IMR-90 (cell line): ENCODE results near the gene TIMP1. TPM values are rescaled to one million over a fixed set of nuclear protein-coding genes. Genes with fewer than 3 reads are reported as not detected.

Experiments
- ATAC-seq: fragments of 200-7000 bp; cut with Tn5 transposase; 2 replicates; pipeline ENCODE4 v1.9.1; 2020; ENCODE audit warnings: low read depth, mild to moderate bottlenecking, moderate library complexity
- BruUV-seq: library from RNA; stranded (reverse); fragments of 400-500 nt; replicated peaks from 2 replicates; lab custom pipeline; 2021; lab: Mats Ljungman, UMichigan
- CTCF ChIA-PET: fragments of 300-600 bp; formaldehyde crosslinking; extraction: SDS; loops from one replicate; lab custom pipeline; 2021; ENCODE audit warnings: antibody characterized with exemption; lab: Yijun Ruan, JAX
- POLR2A ChIA-PET: fragments of 300-600 bp; sonication (Branson Sonifier 250); formaldehyde crosslinking; loops from one replicate; lab custom pipeline; 2022; ENCODE audit warnings: antibody characterized with exemption; ENCODE audit not compliant: unreplicated experiment; lab: Charles Lee
- DNase-seq: peaks from one replicate; pipeline ENCODE4 v3.0.0; 2013
- H2AFZ ChIP-seq: replicated peaks from 2 replicates; pipeline ENCODE3; 2013; ENCODE audit warnings: low read length, mild to moderate bottlenecking; ENCODE audit not compliant: poor library complexity
- H2AK5ac ChIP-seq: 2 replicates; pipeline ENCODE4 v1.6.1; 2013; ENCODE audit warnings: low read depth, low read length, inconsistent platforms
- H2AK9ac ChIP-seq: replicated peaks from 2 replicates; pipeline ENCODE3; 2013; ENCODE audit warnings: mild to moderate bottlenecking, low read depth, low read length, moderate library complexity; ENCODE audit not compliant: poor library complexity
- H2BK120ac ChIP-seq: 2 replicates; pipeline ENCODE4 v1.6.1; 2013; ENCODE audit warnings: low read depth, low read length, inconsistent platforms
- H2BK15ac ChIP-seq: 3 replicates; pipeline ENCODE4 v1.6.1; 2013; ENCODE audit warnings: low read depth, low read length, inconsistent platforms
- H2BK20ac ChIP-seq: 2 replicates; pipeline ENCODE4 v1.6.1; 2013; ENCODE audit warnings: low read depth, mild to moderate bottlenecking, inconsistent platforms, low read length, moderate library complexity
- H2BK5ac ChIP-seq: 2 replicates; pipeline ENCODE4 v1.6.1; 2013; ENCODE audit warnings: mild to moderate bottlenecking, low read depth, low read length, inconsistent platforms; ENCODE audit not compliant: poor library complexity, severe bottlenecking
- H3K14ac ChIP-seq: replicated peaks from 2 replicates; pipeline ENCODE4 v1.6.1; 2013; ENCODE audit warnings: low read depth, low read length, inconsistent platforms
- H3K18ac ChIP-seq: 2 replicates; pipeline ENCODE4 v1.6.1; 2013; ENCODE audit warnings: low read depth, low read length, control low read depth
- H3K23ac ChIP-seq: 2 replicates; pipeline ENCODE4 v1.6.1; 2013; ENCODE audit warnings: low read depth, low read length, inconsistent platforms
- H3K27ac ChIP-seq: 2 replicates; pipeline ENCODE4 v1.5.1; 2013; ENCODE audit warnings: mild to moderate bottlenecking, control low read depth, low read length; ENCODE audit not compliant: insufficient read depth
- H3K27me3 ChIP-seq: 2 replicates; pipeline ENCODE4 v1.6.1; 2013; ENCODE audit warnings: low read length; ENCODE audit not compliant: control insufficient read depth, insufficient read depth
- H3K36me3 ChIP-seq: 2 replicates; pipeline ENCODE4 v1.6.1; 2013; ENCODE audit warnings: low read length, mixed read lengths; ENCODE audit not compliant: control insufficient read depth, insufficient read depth
- H3K4ac ChIP-seq: 2 replicates; pipeline ENCODE4 v1.6.1; 2013; ENCODE audit warnings: low read depth, low read length, inconsistent platforms
- H3K4me1 ChIP-seq: 2 replicates; pipeline ENCODE4 v1.6.1; 2013; ENCODE audit warnings: low read length, mixed read lengths; ENCODE audit not compliant: control insufficient read depth, insufficient read depth
- H3K4me2 ChIP-seq: 2 replicates; pipeline ENCODE4 v1.6.1; 2013; ENCODE audit warnings: low read depth, mild to moderate bottlenecking, control low read depth, low read length, moderate library complexity
- H3K4me3 ChIP-seq: 2 replicates; pipeline ENCODE4 v1.5.1; 2013; ENCODE audit warnings: low read depth, mild to moderate bottlenecking, control low read depth, low read length, moderate library complexity; ENCODE audit not compliant: insufficient read depth
- H3K56ac ChIP-seq: 2 replicates; pipeline ENCODE4 v1.6.1; 2013; ENCODE audit warnings: low read length, inconsistent platforms; ENCODE audit not compliant: insufficient read depth; ENCODE audit errors: extremely low read depth
- H3K79me1 ChIP-seq, 2 experiments: 2 replicates each; pipeline ENCODE4 v1.6.1; 2013; ENCODE audit warnings: low read length in 2 of 2, inconsistent platforms in 1 of 2, low read depth in 1 of 2
- H3K9ac ChIP-seq: 2 replicates; pipeline ENCODE4 v1.6.1; 2013; ENCODE audit warnings: low read depth, low read length, control low read depth
- H3K9me1 ChIP-seq: 2 replicates; pipeline ENCODE4 v1.6.1; 2013; ENCODE audit warnings: low read length, inconsistent platforms; ENCODE audit not compliant: insufficient read depth
- H3K9me3 ChIP-seq: 2 replicates; pipeline ENCODE4 v1.6.1; 2013; ENCODE audit warnings: low read length; ENCODE audit not compliant: control insufficient read depth, insufficient read depth
- H4K20me1 ChIP-seq: 2 replicates; pipeline ENCODE4 v1.6.1; 2013; ENCODE audit warnings: low read length, inconsistent platforms; ENCODE audit not compliant: insufficient read depth
- H4K5ac ChIP-seq: 2 replicates; pipeline ENCODE4 v1.6.1; 2013; ENCODE audit warnings: mild to moderate bottlenecking, low read depth, low read length, control low read depth
- H4K8ac ChIP-seq, 2 experiments: 2 replicates each; pipeline ENCODE4 v1.6.1; 2013; ENCODE audit warnings: low read depth in 2 of 2, low read length in 2 of 2, control low read depth in 1 of 2, inconsistent platforms in 1 of 2
- H4K91ac ChIP-seq: 2 replicates; pipeline ENCODE4 v1.6.1; 2013; ENCODE audit warnings: low read depth, low read length, inconsistent platforms; ENCODE audit not compliant: insufficient read depth
- BHLHE40 ChIP-seq: fragments of 150-350 bp; IDR thresholded peaks from 2 replicates; pipeline ENCODE4 v1.6.1; 2016; ENCODE audit warnings: mild to moderate bottlenecking, low read depth, low read length
- CEBPB ChIP-seq: IDR thresholded peaks from 2 replicates; pipeline ENCODE4 v1.6.1; 2012; ENCODE audit warnings: low read depth, low read length, improper control_type of control experiment
- CHD1 ChIP-seq: IDR thresholded peaks from 2 replicates; pipeline ENCODE4 v1.6.1; 2012; ENCODE audit warnings: low read depth, low read length, improper control_type of control experiment
- FOS ChIP-seq: fragments of 150-350 bp; IDR thresholded peaks from 2 replicates; pipeline ENCODE4 v1.6.1; 2016; ENCODE audit warnings: low read depth, low read length
- MAFK ChIP-seq: IDR thresholded peaks from 2 replicates; pipeline ENCODE4 v1.6.1; 2012; ENCODE audit warnings: low read depth, low read length, improper control_type of control experiment
- MAZ ChIP-seq: IDR thresholded peaks from 2 replicates; pipeline ENCODE4 v1.6.1; 2012; ENCODE audit warnings: low read depth, mild to moderate bottlenecking, low read length, improper control_type of control experiment, moderate library complexity, borderline replicate concordance
- MXI1 ChIP-seq: IDR thresholded peaks from 2 replicates; pipeline ENCODE4 v1.6.1; 2012; ENCODE audit warnings: low read depth, mild to moderate bottlenecking, low read length, moderate library complexity, borderline replicate concordance
- NFE2L2 ChIP-seq: fragments of 150-350 bp; IDR thresholded peaks from 2 replicates; pipeline ENCODE4 v1.6.1; 2016; ENCODE audit warnings: low read depth, mild to moderate bottlenecking, low read length
- POLR2A ChIP-seq: IDR thresholded peaks from 2 replicates; pipeline ENCODE4 v1.6.1; 2012; ENCODE audit warnings: mild to moderate bottlenecking, low read depth, low read length
- RAD21 ChIP-seq: IDR thresholded peaks from 2 replicates; pipeline ENCODE4 v1.6.1; 2012; ENCODE audit warnings: low read length, improper control_type of control experiment
- RCOR1 ChIP-seq: IDR thresholded peaks from 2 replicates; pipeline ENCODE4 v1.6.1; 2012; ENCODE audit warnings: mild to moderate bottlenecking, low read length, improper control_type of control experiment; ENCODE audit not compliant: insufficient replicate concordance
- RFX5 ChIP-seq: IDR thresholded peaks from 2 replicates; pipeline ENCODE4 v1.8.0; 2012; ENCODE audit warnings: low read depth, mild to moderate bottlenecking, low read length, moderate library complexity
- SMC3 ChIP-seq: fragments of 150-350 bp; IDR thresholded peaks from 2 replicates; pipeline ENCODE4 v1.6.1; 2016; ENCODE audit warnings: low read depth, mild to moderate bottlenecking, antibody characterized with exemption, low read length, moderate library complexity
- WGBS, 2 experiments: methylation state at CpG; one replicate each; pipeline versions ENCODE4 v1.1.5 to v1.1.7; 2013; ENCODE audit warnings: missing lambda C conversion rate in 2 of 2; ENCODE audit not compliant: insufficient read length in 1 of 2; ENCODE audit errors: extremely low coverage in 2 of 2; 5-methylcytosine and 5-hydroxymethylcytosine counted together
- dilution Hi-C: fragments of 300-500 bp; cut with HindIII; formaldehyde crosslinking; loops from one replicate; pipeline ENCODE4 v1.14.3; 2018; ENCODE audit warnings: low sequenced_read_pairs; ENCODE audit not compliant: unreplicated experiment
- in situ Hi-C: fragments of 300-500 bp; cut with MboI; formaldehyde crosslinking; loops from 3 replicates; pipeline ENCODE4 v1.14.3; 2019; ENCODE audit warnings: low sequenced_read_pairs, inconsistent platforms, mixed read lengths
- intact Hi-C: fragments of 100-400 bp; cut with micrococcal nuclease; formaldehyde crosslinking; loops from 2 replicates; pipeline ENCODE4 v1.10.0; 2022
- polyA plus RNA-seq, 3 experiments: library from polyadenylated mRNA; depleted of rRNA; stranded (reverse); fragments of >200 nt; gene quantifications; 2 replicates each; pipeline ENCODE4 v1.2.3, GENCODE V29; 2012; ENCODE audit warnings: low replicate concordance in 1 of 3
- total RNA-seq: library from RNA; depleted of rRNA; stranded (reverse); fragments of >200 nt; gene quantifications from 2 replicates; pipeline ENCODE4 v1.2.3, GENCODE V29; 2012
- TF ChIP-seq, protein P1 (sequence below): fragments of 150-350 bp; IDR thresholded peaks from 2 replicates; pipeline ENCODE4 v1.6.1; 2016; ENCODE audit warnings: low read depth, mild to moderate bottlenecking, low read length, moderate library complexity, borderline replicate concordance
- TF ChIP-seq, protein P2 (sequence below): conservative IDR thresholded peaks from 2 replicates; pipeline ENCODE4 v1.5.1; 2012; ENCODE audit warnings: mild to moderate bottlenecking, low read depth, low read length, improper control_type of control experiment
- TF ChIP-seq, protein P3 (sequence below): fragments of 150-350 bp; IDR thresholded peaks from 2 replicates; pipeline ENCODE4 v1.6.1; 2017; ENCODE audit warnings: mild to moderate bottlenecking, antibody characterized with exemption, low read length, low read depth

Gene TIMP1
- total and polyA plus RNA-seq, 2 of the 4 experiments (the other 2 are of a cell fraction) = 512 to 3,078 TPM

DNA sequence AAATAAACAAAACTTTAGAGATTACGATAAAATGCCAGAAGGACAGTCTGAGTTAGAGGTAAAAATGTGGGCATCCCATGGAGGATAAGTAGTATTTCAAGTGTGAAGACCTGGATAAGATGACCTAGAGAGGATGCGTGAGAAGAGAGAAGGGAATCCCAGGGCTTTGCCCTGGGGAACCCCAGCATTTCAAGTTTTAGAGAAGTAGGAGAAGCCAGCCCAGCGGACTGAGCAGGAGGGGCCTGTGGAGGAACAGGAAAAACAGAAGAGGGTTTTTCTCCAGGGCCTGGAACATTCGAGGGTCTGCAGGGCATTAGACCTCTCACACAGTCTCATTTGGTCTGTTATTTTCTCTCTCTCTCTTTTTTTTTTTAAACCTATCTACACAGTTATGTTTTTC is 50.4 kb downstream of the TIMP1 start:
- Histone ChIP-seq H3K79me1 (no peaks in the 10 kb centered on the region), H2BK15ac (no peak overlapping the region), H3K27ac (no peak overlapping the region), H4K8ac (no peak overlapping the region), H2BK20ac (no peak overlapping the region), H3K9me1 (no peaks in the 10 kb centered on the region), H3K4ac (no peak overlapping the region), H2BK120ac (no peak overlapping the region), H3K23ac (no peak overlapping the region), H3K18ac (no peak overlapping the region), H3K9me3 (0 out of 2 replicates have a peak, but pooled peaks cover 2% of the 10 kb centered on the region), H3K4me1 (no peaks in the 10 kb centered on the region), H4K5ac (no peak overlapping the region), H3K36me3 (peaks cover 23% of the 10 kb centered on the region; the same call in 1 of the 2 replicates), H2BK5ac (no peak overlapping the region), H2AK9ac (no peak overlapping the region), H3K9ac (no peak overlapping the region), H3K4me2 (no peak overlapping the region), H3K27me3 (no peaks in the 10 kb centered on the region), H4K91ac (no peak overlapping the region), H2AK5ac (no peak overlapping the region), H2AFZ (no peak overlapping the region), H3K4me3 (no peak overlapping the region), H3K14ac (no peak overlapping the region), H3K56ac (no peak overlapping the region), H4K20me1 (no peaks in the 10 kb centered on the region; the same call in 1 of the 2 replicates)
- DNase-seq (no peak), ATAC-seq (no peak)
- dilution Hi-C loops = no loop called here
- TF ChIP-seq, protein P1, sequence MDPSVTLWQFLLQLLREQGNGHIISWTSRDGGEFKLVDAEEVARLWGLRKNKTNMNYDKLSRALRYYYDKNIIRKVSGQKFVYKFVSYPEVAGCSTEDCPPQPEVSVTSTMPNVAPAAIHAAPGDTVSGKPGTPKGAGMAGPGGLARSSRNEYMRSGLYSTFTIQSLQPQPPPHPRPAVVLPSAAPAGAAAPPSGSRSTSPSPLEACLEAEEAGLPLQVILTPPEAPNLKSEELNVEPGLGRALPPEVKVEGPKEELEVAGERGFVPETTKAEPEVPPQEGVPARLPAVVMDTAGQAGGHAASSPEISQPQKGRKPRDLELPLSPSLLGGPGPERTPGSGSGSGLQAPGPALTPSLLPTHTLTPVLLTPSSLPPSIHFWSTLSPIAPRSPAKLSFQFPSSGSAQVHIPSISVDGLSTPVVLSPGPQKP = no peak
- TF ChIP-seq CEBPB (no peak), POLR2A (no peak), RFX5 (no peak), CHD1 (no peak), NFE2L2 (no peak), SMC3 (no peak), BHLHE40 (no peak), RCOR1 (no peak), MXI1 (no peak), MAZ (no peak), MAFK (no peak), RAD21 (no peak), FOS (no peak)
- TF ChIP-seq, protein P2, sequence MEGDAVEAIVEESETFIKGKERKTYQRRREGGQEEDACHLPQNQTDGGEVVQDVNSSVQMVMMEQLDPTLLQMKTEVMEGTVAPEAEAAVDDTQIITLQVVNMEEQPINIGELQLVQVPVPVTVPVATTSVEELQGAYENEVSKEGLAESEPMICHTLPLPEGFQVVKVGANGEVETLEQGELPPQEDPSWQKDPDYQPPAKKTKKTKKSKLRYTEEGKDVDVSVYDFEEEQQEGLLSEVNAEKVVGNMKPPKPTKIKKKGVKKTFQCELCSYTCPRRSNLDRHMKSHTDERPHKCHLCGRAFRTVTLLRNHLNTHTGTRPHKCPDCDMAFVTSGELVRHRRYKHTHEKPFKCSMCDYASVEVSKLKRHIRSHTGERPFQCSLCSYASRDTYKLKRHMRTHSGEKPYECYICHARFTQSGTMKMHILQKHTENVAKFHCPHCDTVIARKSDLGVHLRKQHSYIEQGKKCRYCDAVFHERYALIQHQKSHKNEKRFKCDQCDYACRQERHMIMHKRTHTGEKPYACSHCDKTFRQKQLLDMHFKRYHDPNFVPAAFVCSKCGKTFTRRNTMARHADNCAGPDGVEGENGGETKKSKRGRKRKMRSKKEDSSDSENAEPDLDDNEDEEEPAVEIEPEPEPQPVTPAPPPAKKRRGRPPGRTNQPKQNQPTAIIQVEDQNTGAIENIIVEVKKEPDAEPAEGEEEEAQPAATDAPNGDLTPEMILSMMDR = no peak
- TF ChIP-seq, protein P3, sequence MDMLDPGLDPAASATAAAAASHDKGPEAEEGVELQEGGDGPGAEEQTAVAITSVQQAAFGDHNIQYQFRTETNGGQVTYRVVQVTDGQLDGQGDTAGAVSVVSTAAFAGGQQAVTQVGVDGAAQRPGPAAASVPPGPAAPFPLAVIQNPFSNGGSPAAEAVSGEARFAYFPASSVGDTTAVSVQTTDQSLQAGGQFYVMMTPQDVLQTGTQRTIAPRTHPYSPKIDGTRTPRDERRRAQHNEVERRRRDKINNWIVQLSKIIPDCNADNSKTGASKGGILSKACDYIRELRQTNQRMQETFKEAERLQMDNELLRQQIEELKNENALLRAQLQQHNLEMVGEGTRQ = no peak
- in situ Hi-C loops = loop anchor here (25.0 kb wide), 1 partner anchor 420 kb away; the partner anchor contains the start of gene CDK16
- POLR2A ChIA-PET = no interaction called here
- CTCF ChIA-PET = no interaction called here
- intact Hi-C loops = no loop called here
- WGBS, 2 experiments = 80% methylated on average over 2 of the region's 4 CpGs; no CpG with 5 or more reads in 1 of the 2 experiments
- no TSS peak for BruUV-seq
